ENCODE measurements around the gene TMEM233.

Gene TMEM233

DNA sequence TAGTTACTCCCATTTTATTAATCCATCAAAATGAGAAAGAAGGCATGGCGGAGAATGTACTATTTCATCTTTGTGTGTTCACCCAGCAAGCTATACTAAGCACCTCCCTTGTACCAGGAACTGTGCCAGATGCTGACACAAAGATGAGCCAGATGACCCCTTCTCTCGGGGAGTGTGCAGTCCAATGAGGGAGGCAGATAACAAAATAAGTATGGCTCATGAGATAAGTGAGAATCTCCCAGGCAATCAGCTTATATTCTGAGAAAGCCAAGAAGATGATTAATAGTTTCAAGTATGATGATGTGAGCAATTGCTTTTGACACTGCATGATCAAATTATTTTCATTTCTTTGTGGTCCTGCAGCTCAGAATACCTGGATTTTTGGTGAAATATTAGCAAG is 1.3 kb upstream of the TMEM233 start:
- no peak for TF ChIP-seq CTCF (conservative IDR thresholded peaks at IDR 0.05)
- H3K27ac ChIP-seq = no peak overlapping the region

DNA sequence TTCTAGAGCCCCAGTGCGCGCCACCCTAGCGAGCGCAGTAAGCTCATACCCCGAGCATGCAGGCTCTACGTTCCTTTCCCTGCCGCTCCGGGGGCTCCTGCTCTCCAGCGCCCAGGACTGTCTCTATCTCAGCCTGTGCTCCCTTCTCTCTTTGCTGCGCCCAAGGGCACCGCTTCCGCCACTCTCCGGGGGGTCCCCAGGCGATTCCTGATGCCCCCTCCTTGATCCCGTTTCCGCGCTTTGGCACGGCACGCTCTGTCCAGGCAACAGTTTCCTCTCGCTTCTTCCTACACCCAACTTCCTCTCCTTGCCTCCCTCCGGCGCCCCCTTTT is 791 bp downstream of the TMEM233 start:
- H3K27ac ChIP-seq = no peak overlapping the region
- TF ChIP-seq CTCF (conservative IDR thresholded peaks at IDR 0.05) = no peak

- no peak overlapping the region for H3K27ac ChIP-seq
- no peak for TF ChIP-seq CTCF (conservative IDR thresholded peaks at IDR 0.05)
Measured at GRCh38 chr12:119594772-119595445, 1.3 kb downstream of the TMEM233 start.

DNA sequence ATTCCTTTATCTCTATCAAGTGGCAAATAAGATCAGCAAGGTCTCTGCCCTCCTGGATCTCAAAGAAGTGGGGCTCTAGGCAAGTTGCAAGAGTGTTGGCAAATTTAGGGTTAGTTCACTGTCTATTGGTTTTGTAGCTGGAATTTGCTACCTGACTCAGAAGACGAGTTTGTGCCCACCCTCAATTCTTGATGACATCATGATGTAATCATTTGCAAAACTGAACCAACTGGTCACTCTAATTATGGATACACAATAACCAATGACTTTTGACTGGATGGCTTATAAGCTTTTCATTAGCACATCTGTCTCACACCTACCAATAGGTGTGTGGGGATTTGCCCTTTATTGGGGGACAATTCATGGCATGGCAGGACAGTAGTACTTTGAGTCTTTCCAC is 4.6 kb downstream of the TMEM233 start:
- H3K27ac ChIP-seq = no peak overlapping the region
- no peak for TF ChIP-seq CTCF (conservative IDR thresholded peaks at IDR 0.05)

DNA sequence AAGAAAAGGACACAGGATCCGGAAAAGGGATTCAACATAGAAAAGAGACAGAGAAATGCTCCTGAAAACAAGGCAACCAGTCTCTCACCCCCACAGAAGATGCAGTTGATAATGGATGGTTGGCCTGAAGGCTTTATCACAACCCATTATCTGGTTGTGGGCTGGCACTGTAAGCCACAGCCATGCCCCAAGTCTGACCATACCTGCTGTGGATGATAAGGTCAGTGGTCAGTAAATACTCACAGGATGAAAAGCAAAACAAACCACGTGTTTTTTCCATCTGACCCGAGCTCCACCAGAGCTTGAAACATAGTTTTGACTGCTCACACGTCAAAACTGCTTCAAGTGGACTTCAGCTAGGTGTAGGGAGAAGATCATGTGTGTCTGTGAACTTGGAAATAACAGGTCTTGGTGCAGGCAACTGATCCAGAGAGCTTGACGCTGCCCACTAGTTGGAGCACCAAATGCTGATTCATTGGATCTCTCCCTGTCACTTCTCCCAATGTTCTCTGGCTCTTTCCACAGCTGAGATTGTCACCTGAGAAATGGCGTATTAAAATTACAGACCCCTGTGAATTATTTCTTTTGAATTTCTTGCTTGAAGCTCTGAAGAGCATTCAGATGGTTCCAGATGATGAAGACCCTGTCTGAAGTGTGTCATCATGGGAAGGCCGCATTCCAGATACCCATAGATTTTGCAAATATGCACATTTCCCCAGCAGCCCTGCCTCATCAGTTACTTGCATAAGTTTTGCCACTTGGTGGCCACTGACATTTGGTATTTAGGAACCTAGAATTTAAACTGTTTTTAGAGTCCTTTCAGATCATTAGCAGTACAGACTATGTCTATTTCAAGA is 8.5 kb downstream of the TMEM233 start:
- no peak for TF ChIP-seq CTCF (conservative IDR thresholded peaks at IDR 0.05)
- no peak overlapping the region for H3K27ac ChIP-seq

DNA sequence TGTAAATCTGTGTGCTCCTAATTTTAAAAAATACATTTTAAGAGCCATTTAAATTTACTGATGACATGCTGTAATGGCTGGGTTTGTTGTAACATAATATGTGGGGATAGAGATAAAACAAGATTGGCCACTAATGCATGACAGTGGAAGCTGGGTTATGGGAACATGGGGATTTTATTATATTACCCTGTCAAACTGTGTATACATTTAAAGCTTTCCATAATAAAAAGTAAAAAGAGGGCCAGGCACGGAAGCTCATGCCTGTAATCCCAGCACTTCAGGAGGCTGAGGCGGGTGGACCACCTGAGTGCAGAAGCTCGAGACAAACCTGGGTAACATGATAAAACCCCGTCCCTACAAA is 9.1 kb downstream of the TMEM233 start:
- no peak overlapping the region for H3K27ac ChIP-seq
- no peak for TF ChIP-seq CTCF (conservative IDR thresholded peaks at IDR 0.05)

DNA sequence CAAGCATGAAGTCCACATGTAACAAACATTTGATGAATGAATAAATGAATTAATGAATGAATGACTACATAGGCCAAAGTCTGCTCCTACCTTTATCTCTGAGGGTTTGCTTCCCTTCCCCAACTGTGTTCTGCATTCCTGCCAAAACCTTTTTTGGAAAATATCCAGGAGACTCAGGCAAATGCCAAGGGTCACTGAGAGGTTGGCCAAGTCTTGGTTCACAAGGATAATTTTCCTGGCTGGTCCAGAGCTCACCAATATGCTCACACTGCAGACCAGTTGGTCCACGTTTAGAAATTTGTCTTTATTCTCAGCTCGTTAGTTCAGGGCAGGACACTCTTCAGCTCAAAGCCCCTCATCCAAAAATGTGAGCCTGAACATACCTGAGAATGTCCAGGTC is 10.2 kb downstream of the TMEM233 start:
- TF ChIP-seq CTCF (conservative IDR thresholded peaks at IDR 0.05) = no peak
- no peak overlapping the region for H3K27ac ChIP-seq

All from VCaP (cell line).